Endothelial cell of umbilical vein (primary cell): Measurements from ENCODE around the gene KRTAP4-11. TPM values are rescaled to one million over a fixed set of nuclear protein-coding genes. Genes with fewer than 3 reads are reported as not detected.

ENCODE experiments used
- BruUV-seq: library from RNA; stranded (reverse); fragments of 400-500 nt; replicated peaks from 2 replicates; lab custom pipeline; 2021; lab: Mats Ljungman, UMichigan
- CTCF ChIA-PET: fragments of 300-600, 350-600 bp; sonication (Branson Sonifier 250); formaldehyde crosslinking; loops from one replicate; lab custom pipeline; 2021; ENCODE audit warnings: antibody characterized with exemption, inconsistent platforms; lab: Charles Lee
- POLR2A ChIA-PET: fragments of 300-600, 350-600 bp; sonication (Branson Sonifier 250); formaldehyde crosslinking; loops from one replicate; lab custom pipeline; 2021; ENCODE audit warnings: antibody characterized with exemption, inconsistent platforms; lab: Charles Lee
- DNase-seq: peaks from one replicate; pipeline ENCODE4 v3.0.0-alpha.2; 2011; ENCODE audit warnings: low read depth, low spot score
- FAIRE-seq: peaks from 2 replicates; lab custom pipeline; 2011; peaks lifted over from hg19 to GRCh38; lab: Jason Lieb, UNC
- H2AFZ ChIP-seq: 2 replicates; pipeline ENCODE4 v1.6.0; 2012; ENCODE audit warnings: low read depth, low read length, control low read depth, inconsistent platforms
- H3K27ac ChIP-seq: 2 replicates; pipeline ENCODE4 v1.5.1; 2011; ENCODE audit warnings: low read depth, mild to moderate bottlenecking, control low read depth, low read length, moderate library complexity; ENCODE audit not compliant: insufficient read depth
- H3K27me3 ChIP-seq, 2 experiments: 2 replicates each; pipeline versions ENCODE4 v1.6.0 to v1.6.1; 2011; ENCODE audit warnings: low read length in 2 of 2, mixed read lengths in 1 of 2; ENCODE audit not compliant: control insufficient read depth in 2 of 2, insufficient read depth in 2 of 2
- H3K36me3 ChIP-seq, 2 experiments: 2 replicates in 1 of 2; 3 replicates in 1 of 2; pipeline ENCODE4 v1.5.1; 2011; ENCODE audit warnings: low read length in 2 of 2, mild to moderate bottlenecking in 1 of 2, moderate library complexity in 1 of 2; ENCODE audit not compliant: control insufficient read depth in 2 of 2, insufficient read depth in 2 of 2; ENCODE audit errors: extremely low read depth in 1 of 2
- H3K4me1 ChIP-seq: 3 replicates; pipeline ENCODE4 v1.5.1; 2011; ENCODE audit warnings: mild to moderate bottlenecking, low read length; ENCODE audit not compliant: control insufficient read depth, insufficient read depth; ENCODE audit errors: extremely low read depth
- H3K4me2 ChIP-seq: 2 replicates; pipeline ENCODE4 v1.6.1; 2011; ENCODE audit warnings: low read length, control low read depth, mixed read lengths; ENCODE audit not compliant: insufficient read depth
- H3K4me3 ChIP-seq, 3 experiments: fragments of 200-600 bp in 1 of 3; sonication (generic), shearing (Covaris generic) in 1 of 3; replicated peaks in 1 of 3; 2 replicates each; pipeline ENCODE4 v1.5.1; 2011 to 2016; ENCODE audit warnings: control low read depth in 3 of 3, low read length in 3 of 3, mild to moderate bottlenecking in 2 of 3, inconsistent platforms in 1 of 3, low read depth in 1 of 3, moderate library complexity in 1 of 3; ENCODE audit not compliant: insufficient read depth in 1 of 3
- H3K79me2 ChIP-seq: 2 replicates; pipeline ENCODE4 v1.6.0; 2012; ENCODE audit warnings: low read length, inconsistent platforms; ENCODE audit not compliant: control insufficient read depth, insufficient read depth
- H3K9ac ChIP-seq: replicated peaks from 2 replicates; pipeline ENCODE3; 2011; ENCODE audit warnings: low read length, control low read depth; ENCODE audit not compliant: insufficient read depth; ENCODE audit errors: extremely low read depth
- H3K9me1 ChIP-seq: replicated peaks from 3 replicates; pipeline ENCODE4 v1.6.0; 2011; ENCODE audit warnings: mild to moderate bottlenecking, low read length; ENCODE audit not compliant: control insufficient read depth, insufficient read depth; ENCODE audit errors: extremely low read depth
- H3K9me3 ChIP-seq: replicated peaks from 2 replicates; pipeline ENCODE4 v1.5.1; 2012; ENCODE audit warnings: low read length, inconsistent platforms; ENCODE audit not compliant: control insufficient read depth, insufficient read depth
- H4K20me1 ChIP-seq: replicated peaks from 2 replicates; pipeline ENCODE3; 2011; ENCODE audit warnings: mild to moderate bottlenecking, low read length; ENCODE audit not compliant: control insufficient read depth, insufficient read depth; ENCODE audit errors: extremely low read depth
- EZH2 ChIP-seq: IDR thresholded peaks from 2 replicates; pipeline ENCODE4 v1.6.1; 2012; ENCODE audit warnings: borderline replicate concordance, low read depth, mild to moderate bottlenecking, moderate library complexity, low read length, inconsistent platforms; ENCODE audit not compliant: severe bottlenecking
- FOS ChIP-seq: IDR thresholded peaks from 2 replicates; pipeline ENCODE4 v1.6.1; 2011; ENCODE audit warnings: mild to moderate bottlenecking, low read length, moderate library complexity, borderline replicate concordance; ENCODE audit not compliant: insufficient read depth
- GATA2 ChIP-seq: IDR thresholded peaks from 2 replicates; pipeline ENCODE4 v1.7.0; 2011; ENCODE audit warnings: low read depth, mild to moderate bottlenecking, moderate library complexity, mixed read lengths, low read length; ENCODE audit not compliant: insufficient read length, insufficient read depth
- JUN ChIP-seq: IDR thresholded peaks from 2 replicates; pipeline ENCODE4 v1.6.1; 2011; ENCODE audit warnings: borderline replicate concordance, low read depth; ENCODE audit not compliant: insufficient read length, insufficient read depth
- MYC ChIP-seq: IDR thresholded peaks from one replicate; pipeline ENCODE4 v1.6.1; 2011; ENCODE audit warnings: mild to moderate bottlenecking, low read depth, low read length
- POLR2A ChIP-seq: IDR thresholded peaks from 2 replicates; pipeline ENCODE4 v1.6.1; 2012; ENCODE audit warnings: low read depth, mild to moderate bottlenecking, control low read depth, low read length
- POLR2AphosphoS5 ChIP-seq: IDR thresholded peaks from 2 replicates; pipeline ENCODE4 v1.6.1; 2012; ENCODE audit warnings: low read depth, mild to moderate bottlenecking, control low read depth, low read length, moderate library complexity; ENCODE audit not compliant: insufficient read depth
- dilution Hi-C: fragments of 300-500 bp; cut with MboI; formaldehyde crosslinking; loops from one replicate; pipeline ENCODE4 v1.15.0; 2019; ENCODE audit warnings: low sequenced_read_pairs; ENCODE audit not compliant: extremely low pct_ligation_motif_present
- intact Hi-C: fragments of 100-400 bp; cut with micrococcal nuclease; formaldehyde crosslinking; loops from one replicate; pipeline ENCODE4 v1.10.0; 2022
- polyA plus RNA-seq, 4 experiments: library from polyadenylated mRNA; depleted of rRNA in 3 of 4; stranded (reverse) in 3 of 4; unstranded in 1 of 4; fragments of >200 nt; gene quantifications; 2 replicates each; pipeline versions ENCODE4 v1.2.1 to v1.2.3, GENCODE V29; 2011 to 2012; ENCODE audit warnings: missing spikeins in 1 of 4
- total RNA-seq: library from RNA; stranded (reverse); gene quantifications from 2 replicates; pipeline ENCODE4 v1.2.3, GENCODE V29; 2021
- TF ChIP-seq, protein P1 (sequence below), 2 donors: IDR thresholded peaks; 1 replicate in 1 of 2; 2 replicates in 1 of 2; pipeline ENCODE4 v1.5.1; 2011; ENCODE audit warnings: low read length in 2 of 2, mild to moderate bottlenecking in 2 of 2, moderate library complexity in 2 of 2, control low read depth in 1 of 2, inconsistent platforms in 1 of 2, low read depth in 1 of 2; ENCODE audit not compliant: insufficient read depth in 1 of 2; ENCODE audit errors: extremely low read depth in 1 of 2
- TF ChIP-seq, protein P2 (sequence below): IDR thresholded peaks from 2 replicates; pipeline ENCODE4 v1.6.1; 2011; ENCODE audit not compliant: insufficient read depth, insufficient read length

The KRTAP4-11 gene
- total and polyA plus RNA-seq, 2 donors (not counting 3 experiments of a cell fraction or from before 2014, with no cell fraction given): not detected

DNA sequence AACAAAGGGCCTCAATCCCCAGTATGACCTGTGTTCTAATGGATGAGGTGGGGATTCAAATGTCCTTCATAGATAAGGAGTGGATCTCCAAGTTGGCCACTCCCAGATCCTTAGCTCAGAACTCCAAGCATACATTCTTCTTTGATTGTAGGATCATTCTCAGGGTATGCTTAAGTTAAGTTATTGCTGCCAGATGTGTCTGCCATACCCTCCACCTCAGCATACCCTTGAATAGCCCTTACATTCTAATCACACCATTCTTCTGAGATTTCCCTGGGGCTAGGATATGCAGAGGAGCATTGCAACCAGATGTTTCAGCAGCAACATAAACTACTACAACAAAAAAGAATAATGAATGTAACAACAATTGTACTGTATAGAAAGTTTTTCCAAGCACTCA, 50.9 kb downstream of the KRTAP4-11 start:
- no peak overlapping the region for H3K27ac ChIP-seq
- H3K36me3 ChIP-seq: no peaks in the 10 kb centered on the region
- no peaks in the 10 kb centered on the region for H3K9me1 ChIP-seq
- H3K9me3 ChIP-seq: no peaks in the 10 kb centered on the region
- no peaks in the 10 kb centered on the region for H4K20me1 ChIP-seq
- no TSS peak for BruUV-seq
- H3K4me2 ChIP-seq: no peak overlapping the region
- CTCF ChIA-PET: no interaction called here
- H3K4me1 ChIP-seq: no peaks in the 10 kb centered on the region
- DNase-seq (no peak), FAIRE-seq (no peak)
- intact Hi-C loops: no loop called here
- no peak overlapping the region for H3K9ac ChIP-seq
- H3K27me3 ChIP-seq: no peaks in the 10 kb centered on the region
- TF ChIP-seq POLR2A (no peak), MYC (no peak), POLR2AphosphoS5 (no peak), JUN (no peak), FOS (no peak), EZH2 (no peak), GATA2 (no peak)
- TF ChIP-seq, protein P1, sequence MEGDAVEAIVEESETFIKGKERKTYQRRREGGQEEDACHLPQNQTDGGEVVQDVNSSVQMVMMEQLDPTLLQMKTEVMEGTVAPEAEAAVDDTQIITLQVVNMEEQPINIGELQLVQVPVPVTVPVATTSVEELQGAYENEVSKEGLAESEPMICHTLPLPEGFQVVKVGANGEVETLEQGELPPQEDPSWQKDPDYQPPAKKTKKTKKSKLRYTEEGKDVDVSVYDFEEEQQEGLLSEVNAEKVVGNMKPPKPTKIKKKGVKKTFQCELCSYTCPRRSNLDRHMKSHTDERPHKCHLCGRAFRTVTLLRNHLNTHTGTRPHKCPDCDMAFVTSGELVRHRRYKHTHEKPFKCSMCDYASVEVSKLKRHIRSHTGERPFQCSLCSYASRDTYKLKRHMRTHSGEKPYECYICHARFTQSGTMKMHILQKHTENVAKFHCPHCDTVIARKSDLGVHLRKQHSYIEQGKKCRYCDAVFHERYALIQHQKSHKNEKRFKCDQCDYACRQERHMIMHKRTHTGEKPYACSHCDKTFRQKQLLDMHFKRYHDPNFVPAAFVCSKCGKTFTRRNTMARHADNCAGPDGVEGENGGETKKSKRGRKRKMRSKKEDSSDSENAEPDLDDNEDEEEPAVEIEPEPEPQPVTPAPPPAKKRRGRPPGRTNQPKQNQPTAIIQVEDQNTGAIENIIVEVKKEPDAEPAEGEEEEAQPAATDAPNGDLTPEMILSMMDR (IDR thresholded peaks at IDR 0.05; ENCODE audit: extremely low read depth in 1 of 2, insufficient read depth in 1 of 2, low read depth in 1 of 2, low read length in 2 of 2): no peak
- TF ChIP-seq, protein P2, sequence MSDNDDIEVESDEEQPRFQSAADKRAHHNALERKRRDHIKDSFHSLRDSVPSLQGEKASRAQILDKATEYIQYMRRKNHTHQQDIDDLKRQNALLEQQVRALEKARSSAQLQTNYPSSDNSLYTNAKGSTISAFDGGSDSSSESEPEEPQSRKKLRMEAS: no peak
- H3K79me2 ChIP-seq: no peaks in the 10 kb centered on the region
- dilution Hi-C loops: no loop called here
- no peak overlapping the region for H3K4me3 ChIP-seq
- POLR2A ChIA-PET: no interaction called here
- H2AFZ ChIP-seq: no peak overlapping the region

Other genes starting within 250 kb of the KRTAP4-11 start
Only the 30 nearest of the 38 such genes appear.
- gene KRT40, start 134.0 kb downstream of the KRTAP4-11 start, total RNA-seq: not detected in 2 replicates
- not detected in 2 replicates for gene KRT40, start 134.0 kb downstream of the KRTAP4-11 start, polyA plus RNA-seq
- not detected in 2 replicates for gene KRTAP3-3, start 124.2 kb downstream of the KRTAP4-11 start, total RNA-seq
- not detected in 2 replicates for gene KRTAP3-3, start 124.2 kb downstream of the KRTAP4-11 start, polyA plus RNA-seq
- not detected in 2 replicates for gene KRTAP3-2, start 118.5 kb downstream of the KRTAP4-11 start, total RNA-seq
- not detected in 2 replicates for gene KRTAP3-2, start 118.5 kb downstream of the KRTAP4-11 start, polyA plus RNA-seq
- not detected in 2 replicates for gene KRTAP3-1, start 109.2 kb downstream of the KRTAP4-11 start, total RNA-seq
- not detected in 2 replicates for gene KRTAP3-1, start 109.2 kb downstream of the KRTAP4-11 start, polyA plus RNA-seq
- gene KRTAP1-5, start 91.2 kb downstream of the KRTAP4-11 start, total RNA-seq: not detected in 2 replicates
- gene KRTAP1-5, start 91.2 kb downstream of the KRTAP4-11 start, polyA plus RNA-seq: not detected in 2 replicates
- not detected in 2 replicates for gene KRTAP1-4, start 88.2 kb downstream of the KRTAP4-11 start, total RNA-seq
- gene KRTAP1-4, start 88.2 kb downstream of the KRTAP4-11 start, polyA plus RNA-seq: not detected in 2 replicates
- gene KRTAP1-3, start 83.5 kb downstream of the KRTAP4-11 start, total RNA-seq: not detected in 2 replicates
- gene KRTAP1-3, start 83.5 kb downstream of the KRTAP4-11 start, polyA plus RNA-seq: not detected in 2 replicates
- not detected in 2 replicates for gene KRTAP1-1, start 76.9 kb downstream of the KRTAP4-11 start, total RNA-seq
- gene KRTAP1-1, start 76.9 kb downstream of the KRTAP4-11 start, polyA plus RNA-seq: not detected in 2 replicates
- not detected in 2 replicates for gene KRTAP2-1, start 71.1 kb downstream of the KRTAP4-11 start, total RNA-seq
- gene KRTAP2-1, start 71.1 kb downstream of the KRTAP4-11 start, polyA plus RNA-seq: not detected in 2 replicates
- gene KRTAP2-2, start 63.1 kb downstream of the KRTAP4-11 start, total RNA-seq: not detected in 2 replicates
- not detected in 2 replicates for gene KRTAP2-2, start 63.1 kb downstream of the KRTAP4-11 start, polyA plus RNA-seq
- not detected in 2 replicates for gene KRTAP2-3, start 58.3 kb downstream of the KRTAP4-11 start, total RNA-seq
- gene KRTAP2-3, start 58.3 kb downstream of the KRTAP4-11 start, polyA plus RNA-seq: not detected in 2 replicates
- gene KRTAP2-4, start 52.5 kb downstream of the KRTAP4-11 start, total RNA-seq: not detected in 2 replicates
- not detected in 2 replicates for gene KRTAP2-4, start 52.5 kb downstream of the KRTAP4-11 start, polyA plus RNA-seq
- gene KRTAP4-7, start 34.2 kb downstream of the KRTAP4-11 start, total RNA-seq: not detected in 2 replicates
- not detected in 2 replicates for gene KRTAP4-7, start 34.2 kb downstream of the KRTAP4-11 start, polyA plus RNA-seq
- gene KRTAP4-8, start 20.2 kb downstream of the KRTAP4-11 start, total RNA-seq: not detected in 2 replicates
- gene KRTAP4-8, start 20.2 kb downstream of the KRTAP4-11 start, polyA plus RNA-seq: not detected in 2 replicates
- gene KRTAP4-16, start 16.2 kb downstream of the KRTAP4-11 start, total RNA-seq: not detected in 2 replicates
- not detected in 2 replicates for gene KRTAP4-16, start 16.2 kb downstream of the KRTAP4-11 start, polyA plus RNA-seq
- gene KRTAP4-9, start 13.0 kb downstream of the KRTAP4-11 start, total RNA-seq: not detected in 2 replicates
- gene KRTAP4-9, start 13.0 kb downstream of the KRTAP4-11 start, polyA plus RNA-seq: not detected in 2 replicates
- gene KRTAP4-12, start 5.8 kb upstream of the KRTAP4-11 start, total RNA-seq: not detected in 2 replicates
- not detected in 2 replicates for gene KRTAP4-12, start 5.8 kb upstream of the KRTAP4-11 start, polyA plus RNA-seq
- gene KRTAP4-6, start 22.2 kb upstream of the KRTAP4-11 start, total RNA-seq: not detected in 2 replicates
- gene KRTAP4-6, start 22.2 kb upstream of the KRTAP4-11 start, polyA plus RNA-seq: not detected in 2 replicates
- gene KRTAP4-5, start 31.5 kb upstream of the KRTAP4-11 start, total RNA-seq: not detected in 2 replicates
- not detected in 2 replicates for gene KRTAP4-5, start 31.5 kb upstream of the KRTAP4-11 start, polyA plus RNA-seq
- not detected in 2 replicates for gene KRTAP4-4, start 42.4 kb upstream of the KRTAP4-11 start, total RNA-seq
- not detected in 2 replicates for gene KRTAP4-4, start 42.4 kb upstream of the KRTAP4-11 start, polyA plus RNA-seq
- not detected in 2 replicates for gene KRTAP4-3, start 49.8 kb upstream of the KRTAP4-11 start, total RNA-seq
- gene KRTAP4-3, start 49.8 kb upstream of the KRTAP4-11 start, polyA plus RNA-seq: not detected in 2 replicates
- gene KRTAP4-2, start 59.8 kb upstream of the KRTAP4-11 start, total RNA-seq: not detected in 2 replicates
- not detected in 2 replicates for gene KRTAP4-2, start 59.8 kb upstream of the KRTAP4-11 start, polyA plus RNA-seq
- gene KRTAP4-1, start 66.5 kb upstream of the KRTAP4-11 start, total RNA-seq: not detected in 2 replicates
- gene KRTAP4-1, start 66.5 kb upstream of the KRTAP4-11 start, polyA plus RNA-seq: not detected in 2 replicates
- not detected in 2 replicates for gene KRTAP9-1, start 71.5 kb upstream of the KRTAP4-11 start, total RNA-seq
- gene KRTAP9-1, start 71.5 kb upstream of the KRTAP4-11 start, polyA plus RNA-seq: not detected in 2 replicates
- not detected in 2 replicates for gene KRTAP9-2, start 108.3 kb upstream of the KRTAP4-11 start, total RNA-seq
- gene KRTAP9-2, start 108.3 kb upstream of the KRTAP4-11 start, polyA plus RNA-seq: not detected in 2 replicates
- gene KRTAP9-3, start 114.1 kb upstream of the KRTAP4-11 start, total RNA-seq: not detected in 2 replicates
- gene KRTAP9-3, start 114.1 kb upstream of the KRTAP4-11 start, polyA plus RNA-seq: not detected in 2 replicates
- not detected in 2 replicates for gene KRTAP9-8, start 119.6 kb upstream of the KRTAP4-11 start, total RNA-seq
- gene KRTAP9-8, start 119.6 kb upstream of the KRTAP4-11 start, polyA plus RNA-seq: not detected in 2 replicates
- gene KRTAP9-4, start 131.3 kb upstream of the KRTAP4-11 start, total RNA-seq: not detected in 2 replicates
- not detected in 2 replicates for gene KRTAP9-4, start 131.3 kb upstream of the KRTAP4-11 start, polyA plus RNA-seq
- gene KRTAP9-9, start 137.0 kb upstream of the KRTAP4-11 start, total RNA-seq: not detected in 2 replicates
- gene KRTAP9-9, start 137.0 kb upstream of the KRTAP4-11 start, polyA plus RNA-seq: not detected in 2 replicates
- not detected in 2 replicates for gene KRTAP9-6, start 147.0 kb upstream of the KRTAP4-11 start, total RNA-seq
- gene KRTAP9-6, start 147.0 kb upstream of the KRTAP4-11 start, polyA plus RNA-seq: not detected in 2 replicates